HFFc6 (cell line): ENCODE measurements around the gene LRG1. TPM values are rescaled to one million over a fixed set of nuclear protein-coding genes. Genes with fewer than 3 reads are reported as not detected.
"Not testable (repeated sequence)": the region's sequence is repeated elsewhere in the genome, so short reads cannot be mapped to it uniquely, and the experiment has no call there.

ENCODE experiments used
- DNase-seq: peaks from one replicate; pipeline ENCODE4 v3.0.0-alpha.2; 2018
- H3K27ac Mint-ChIP-seq: 2 replicates; pipeline ENCODE4 v1.8.0; 2020; ENCODE audit warnings: mild to moderate bottlenecking, mixed read lengths
- H3K27me3 Mint-ChIP-seq: 2 replicates; pipeline ENCODE4 v1.8.0; 2021; ENCODE audit warnings: mild to moderate bottlenecking, moderate library complexity, mixed read lengths; ENCODE audit not compliant: insufficient read depth
- H3K36me3 Mint-ChIP-seq: 2 replicates; pipeline ENCODE4 v1.8.0; 2021; ENCODE audit warnings: low read depth, mixed read lengths
- H3K4me1 Mint-ChIP-seq: 2 replicates; pipeline ENCODE4 v1.8.0; 2020; ENCODE audit warnings: low read depth, mixed read lengths
- H3K4me3 Mint-ChIP-seq: 2 replicates; pipeline ENCODE4 v1.8.0; 2020; ENCODE audit warnings: mild to moderate bottlenecking, moderate library complexity, mixed read lengths
- H3K9me3 Mint-ChIP-seq: 2 replicates; pipeline ENCODE4 v1.8.0; 2020; ENCODE audit warnings: mild to moderate bottlenecking, mixed read lengths
- total RNA-seq, 6 experiments: library from RNA; stranded (reverse); fragmentation: NEBNext Ultra II Directional; extraction: Animal tissue kit (Norgen Biotek cat#: 25700); gene quantifications; 2 replicates in 1 of 6; 3 replicates in 5 of 6; pipeline ENCODE4 v1.2.3, GENCODE V29; 2021
- TF ChIP-seq, protein P1 (sequence below): fragments of 200-600 bp; sonication (generic); IDR thresholded peaks from 2 replicates; pipeline ENCODE4 v1.5.0; 2021; ENCODE audit warnings: antibody characterized with exemption, mild to moderate bottlenecking

Gene LRG1
- total RNA-seq, 6 experiments from 2014 or later, result not detected

DNA sequence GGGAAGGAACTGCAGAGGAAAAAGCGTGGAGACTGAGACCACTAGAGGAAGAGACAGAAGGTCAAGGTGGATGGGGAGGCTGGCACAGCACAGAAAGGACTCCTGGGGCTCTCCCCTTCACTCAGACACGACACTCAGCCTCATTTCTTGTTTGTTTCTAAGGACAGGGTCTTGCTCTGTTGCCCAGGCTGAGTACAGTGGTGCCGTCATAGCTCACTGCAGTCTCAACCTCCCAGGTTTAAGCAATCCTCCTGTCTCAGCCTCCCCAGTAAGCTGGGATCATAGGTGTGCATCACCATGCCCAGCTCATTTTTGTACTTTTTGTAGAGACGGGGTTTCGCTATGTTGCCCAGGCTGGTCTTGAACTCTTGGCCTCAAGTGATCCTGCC, 31.1 kb upstream of the LRG1 start:
- H3K4me3 Mint-ChIP-seq, result no peak overlapping the region
- no peaks in the 10 kb centered on the region for H3K9me3 Mint-ChIP-seq
- TF ChIP-seq, protein P1, sequence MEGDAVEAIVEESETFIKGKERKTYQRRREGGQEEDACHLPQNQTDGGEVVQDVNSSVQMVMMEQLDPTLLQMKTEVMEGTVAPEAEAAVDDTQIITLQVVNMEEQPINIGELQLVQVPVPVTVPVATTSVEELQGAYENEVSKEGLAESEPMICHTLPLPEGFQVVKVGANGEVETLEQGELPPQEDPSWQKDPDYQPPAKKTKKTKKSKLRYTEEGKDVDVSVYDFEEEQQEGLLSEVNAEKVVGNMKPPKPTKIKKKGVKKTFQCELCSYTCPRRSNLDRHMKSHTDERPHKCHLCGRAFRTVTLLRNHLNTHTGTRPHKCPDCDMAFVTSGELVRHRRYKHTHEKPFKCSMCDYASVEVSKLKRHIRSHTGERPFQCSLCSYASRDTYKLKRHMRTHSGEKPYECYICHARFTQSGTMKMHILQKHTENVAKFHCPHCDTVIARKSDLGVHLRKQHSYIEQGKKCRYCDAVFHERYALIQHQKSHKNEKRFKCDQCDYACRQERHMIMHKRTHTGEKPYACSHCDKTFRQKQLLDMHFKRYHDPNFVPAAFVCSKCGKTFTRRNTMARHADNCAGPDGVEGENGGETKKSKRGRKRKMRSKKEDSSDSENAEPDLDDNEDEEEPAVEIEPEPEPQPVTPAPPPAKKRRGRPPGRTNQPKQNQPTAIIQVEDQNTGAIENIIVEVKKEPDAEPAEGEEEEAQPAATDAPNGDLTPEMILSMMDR, result no peak
- no peaks in the 10 kb centered on the region for H3K36me3 Mint-ChIP-seq
- no peak overlapping the region for H3K27ac Mint-ChIP-seq
- no peaks in the 10 kb centered on the region; the same call in 1 of the 2 replicates for H3K27me3 Mint-ChIP-seq
- H3K4me1 Mint-ChIP-seq, result peaks cover 12% of the 10 kb centered on the region
- DNase-seq, result no peak

GRCh38 chr19:4570402-4570801, 30.6 kb upstream of the LRG1 start:
- H3K36me3 Mint-ChIP-seq, result no peaks in the 10 kb centered on the region
- H3K9me3 Mint-ChIP-seq, result no peaks in the 10 kb centered on the region
- DNase-seq, result no peak
- TF ChIP-seq, protein P1, result no peak
- H3K4me1 Mint-ChIP-seq, result peaks cover 7% of the 10 kb centered on the region
- no peak overlapping the region for H3K27ac Mint-ChIP-seq
- H3K27me3 Mint-ChIP-seq, result no peaks in the 10 kb centered on the region; the same call in 1 of the 2 replicates
- no peak overlapping the region for H3K4me3 Mint-ChIP-seq

DNA sequence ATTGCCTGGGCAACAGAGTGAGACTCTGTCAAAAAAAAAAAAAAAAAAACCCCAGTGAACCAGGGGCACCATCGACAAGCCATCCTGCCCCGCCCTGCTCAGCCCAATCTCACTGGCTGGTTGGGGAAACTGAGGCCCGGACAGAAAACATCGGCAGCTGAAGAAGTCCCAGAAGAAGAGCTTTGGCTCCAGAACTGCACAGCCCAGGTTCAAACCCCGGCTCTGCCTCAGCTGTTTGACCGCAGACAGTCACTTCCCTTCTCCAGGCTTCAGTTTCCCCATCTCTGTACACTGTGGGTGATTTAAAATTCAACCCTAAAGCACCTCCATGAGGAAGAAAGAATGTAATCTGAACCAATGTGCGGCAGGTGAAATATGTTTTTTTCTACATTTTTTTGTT, 29.1 kb upstream of the LRG1 start:
- no peaks in the 10 kb centered on the region for H3K9me3 Mint-ChIP-seq
- H3K4me1 Mint-ChIP-seq, result no peaks in the 10 kb centered on the region
- H3K4me3 Mint-ChIP-seq, result no peak overlapping the region
- H3K36me3 Mint-ChIP-seq, result no peaks in the 10 kb centered on the region
- H3K27me3 Mint-ChIP-seq, result no peaks in the 10 kb centered on the region; the same call in 1 of the 2 replicates
- TF ChIP-seq, protein P1, result no peak
- H3K27ac Mint-ChIP-seq, result no peak overlapping the region
- no peak for DNase-seq

DNA sequence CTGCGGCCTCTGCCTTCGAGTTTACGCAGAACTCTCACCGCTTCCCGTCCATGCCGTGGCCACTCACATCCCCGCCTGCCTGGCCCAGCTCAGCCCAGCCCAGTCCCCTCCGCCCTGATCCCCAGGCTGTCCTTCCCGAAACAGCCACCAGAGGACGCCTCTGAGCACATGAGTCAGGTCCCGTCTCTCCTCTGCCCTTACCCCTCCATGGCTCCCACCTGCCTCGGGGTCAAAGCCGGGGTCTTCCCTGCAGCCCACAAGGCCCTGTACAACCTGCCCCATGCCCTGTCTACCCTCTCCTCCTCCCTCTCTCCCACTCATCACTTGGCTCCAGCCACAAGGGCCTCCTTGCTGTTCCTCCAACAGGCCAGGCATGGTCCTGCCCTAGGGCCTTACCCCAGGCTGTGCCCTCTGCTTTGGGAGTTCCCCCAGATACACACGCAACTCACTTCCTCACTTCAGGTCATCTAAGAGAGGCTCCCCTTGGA, 27.8 kb upstream of the LRG1 start:
- peak; percentile 29 for DNase-seq
- TF ChIP-seq, protein P1, result peak; percentile 88
- H3K27me3 Mint-ChIP-seq, result no peaks in the 10 kb centered on the region; the same call in 1 of the 2 replicates
- H3K4me3 Mint-ChIP-seq, result no peak overlapping the region
- H3K36me3 Mint-ChIP-seq, result no peaks in the 10 kb centered on the region
- no peaks in the 10 kb centered on the region for H3K4me1 Mint-ChIP-seq
- H3K27ac Mint-ChIP-seq, result no peak overlapping the region
- no peaks in the 10 kb centered on the region for H3K9me3 Mint-ChIP-seq

DNA sequence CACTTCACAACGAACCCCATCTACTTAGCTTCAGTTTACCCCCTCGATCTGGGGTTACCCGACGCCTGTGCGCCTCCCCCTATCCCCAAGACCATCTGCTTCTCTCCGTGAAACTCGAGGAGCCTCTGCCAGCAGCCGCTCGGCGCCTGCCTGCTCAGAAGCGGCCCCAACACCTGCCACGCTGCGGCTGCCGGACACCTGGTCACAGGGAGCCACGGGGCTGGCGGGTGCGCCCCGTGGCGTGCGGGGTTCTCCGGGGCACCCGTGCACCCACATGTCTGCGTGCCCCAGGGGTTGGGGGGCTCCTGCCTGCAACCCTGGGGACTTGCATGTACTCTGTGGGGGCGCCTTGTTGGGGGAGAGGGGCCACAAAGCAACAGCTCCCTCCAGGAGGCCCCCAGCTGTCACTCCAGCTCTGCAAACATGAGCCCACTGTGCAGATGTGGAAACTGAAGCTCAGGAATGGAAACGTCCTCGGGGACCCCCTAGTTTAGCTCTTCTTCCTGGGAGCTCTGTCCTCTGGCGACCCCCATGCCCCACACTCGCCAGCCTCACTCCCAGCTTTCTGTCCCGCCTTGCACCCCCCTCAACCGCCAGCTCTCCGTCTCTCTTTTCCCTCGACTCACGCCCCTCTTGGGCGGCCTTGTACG, 26.7 kb upstream of the LRG1 start:
- no peaks in the 10 kb centered on the region for H3K9me3 Mint-ChIP-seq
- no peak for DNase-seq
- no peaks in the 10 kb centered on the region; the same call in 1 of the 2 replicates for H3K27me3 Mint-ChIP-seq
- no peaks in the 10 kb centered on the region for H3K4me1 Mint-ChIP-seq
- no peak overlapping the region for H3K27ac Mint-ChIP-seq
- no peaks in the 10 kb centered on the region for H3K36me3 Mint-ChIP-seq
- no peak overlapping the region for H3K4me3 Mint-ChIP-seq
- TF ChIP-seq, protein P1, result no peak

GRCh38 chr19:4563562-4563961, 23.7 kb upstream of the LRG1 start:
- not testable (repeated sequence) for H3K36me3 Mint-ChIP-seq, H3K4me3 Mint-ChIP-seq, H3K9me3 Mint-ChIP-seq, H3K4me1 Mint-ChIP-seq, H3K27ac Mint-ChIP-seq, DNase-seq, H3K27me3 Mint-ChIP-seq

GRCh38 chr19:4562085-4562484, 22.2 kb upstream of the LRG1 start:
- H3K4me3 Mint-ChIP-seq, H3K27me3 Mint-ChIP-seq, H3K9me3 Mint-ChIP-seq, H3K27ac Mint-ChIP-seq, H3K36me3 Mint-ChIP-seq, DNase-seq, H3K4me1 Mint-ChIP-seq: not testable (repeated sequence)
